CD4-positive, alpha-beta T cell (primary cell): ENCODE measurements around the gene HES3. TPM values are rescaled to one million over a fixed set of nuclear protein-coding genes. Genes with fewer than 3 reads are reported as not detected.

Source experiments
- ATAC-seq: fragments of 200-7000 bp; cut with Tn5 transposase; one replicate; pipeline ENCODE4 v1.10.0; 2022; ENCODE audit warnings: mild to moderate bottlenecking; ENCODE audit not compliant: poor library complexity
- CTCF ChIA-PET: fragments of 350-600 bp; sonication (Branson Sonifier 250); formaldehyde crosslinking; loops from one replicate; lab custom pipeline; 2021; ENCODE audit warnings: antibody characterized with exemption, inconsistent platforms; lab: Charles Lee
- POLR2A ChIA-PET: fragments of 350-600 bp; sonication (Branson Sonifier 250); formaldehyde crosslinking; loops from one replicate; lab custom pipeline; 2021; ENCODE audit warnings: antibody characterized with exemption, inconsistent platforms; lab: Charles Lee
- DNase-seq, 14 experiments: peaks; one replicate each; pipeline ENCODE4 v3.0.0-alpha.2; 2013 to 2020; ENCODE audit warnings: mixed read lengths in 2 of 14
- H3K27ac ChIP-seq, 2 donors: one replicate each; pipeline versions ENCODE4 v1.5.1 to v1.7.0; 2013; ENCODE audit warnings: low read length in 2 of 2, low read depth in 1 of 2, mild to moderate bottlenecking in 1 of 2
- H3K27me3 ChIP-seq, 2 experiments: 1 replicate in 1 of 2; 2 replicates in 1 of 2; pipeline versions ENCODE4 v1.6.1 to v1.7.0; 2013; ENCODE audit warnings: low read length in 2 of 2, control low read depth in 1 of 2, mild to moderate bottlenecking in 1 of 2, moderate library complexity in 1 of 2; ENCODE audit not compliant: insufficient read depth in 2 of 2, control insufficient read depth in 1 of 2
- H3K36me3 ChIP-seq: one replicate; pipeline ENCODE4 v1.6.1; 2013; ENCODE audit warnings: low read length, control low read depth; ENCODE audit not compliant: insufficient read depth
- H3K4me1 ChIP-seq: one replicate; pipeline ENCODE4 v1.6.1; 2013; ENCODE audit warnings: low read length, control low read depth; ENCODE audit not compliant: insufficient read depth
- H3K4me3 ChIP-seq: one replicate; pipeline ENCODE4 v1.5.1; 2013; ENCODE audit warnings: mild to moderate bottlenecking, low read length, moderate library complexity
- H3K9me3 ChIP-seq, 2 experiments: 1 replicate in 1 of 2; 2 replicates in 1 of 2; pipeline versions ENCODE4 v1.6.1 to v1.7.0; 2013; ENCODE audit warnings: low read length in 2 of 2, mild to moderate bottlenecking in 2 of 2, control low read depth in 1 of 2, moderate library complexity in 1 of 2; ENCODE audit not compliant: control insufficient read depth in 1 of 2, insufficient read depth in 1 of 2
- H3K27ac Mint-ChIP-seq: one replicate; pipeline ENCODE4 v1.8.0; 2020; ENCODE audit warnings: mixed read lengths
- H3K27me3 Mint-ChIP-seq: one replicate; pipeline ENCODE4 v1.8.0; 2021; ENCODE audit warnings: mixed read lengths
- H3K36me3 Mint-ChIP-seq: one replicate; pipeline ENCODE4 v1.8.0; 2021; ENCODE audit warnings: low read depth, mixed read lengths
- H3K4me1 Mint-ChIP-seq: one replicate; pipeline ENCODE4 v1.8.0; 2021; ENCODE audit warnings: low read depth, mixed read lengths
- H3K4me3 Mint-ChIP-seq: one replicate; pipeline ENCODE4 v1.8.0; 2020; ENCODE audit warnings: mild to moderate bottlenecking, mixed read lengths
- H3K9me3 Mint-ChIP-seq: one replicate; pipeline ENCODE4 v1.8.0; 2020; ENCODE audit warnings: mixed read lengths
- intact Hi-C, 2 experiments: fragments of 100-400 bp; cut with DNase I in 1 of 2; cut with micrococcal nuclease in 1 of 2; formaldehyde crosslinking; loops; one replicate each; pipeline versions ENCODE4 v1.15.1 to v1.9.0; 2023 to 2025; cut with DNase I, micrococcal nuclease
- total RNA-seq, 174 experiments: library from RNA in 2 of 174; stranded (reverse) in 2 of 174; gene quantifications; one replicate each; pipeline ENCODE4 v1.2.3 and lab custom pipeline; 2021 to 2026
- TF ChIP-seq, protein P1 (sequence below): fragments of 200-600 bp; IDR thresholded peaks from one replicate; pipeline ENCODE4 v1.8.0; 2022; ENCODE audit warnings: antibody characterized with exemption, mild to moderate bottlenecking

Gene HES3
- total RNA-seq, 2 experiments from 2014 or later = not detected

- ATAC-seq = no peak
- Mint-ChIP-seq H3K9me3 (no peaks in the 10 kb centered on the region), H3K4me1 (no peaks in the 10 kb centered on the region), H3K27ac (no peak overlapping the region), H3K27me3 (no peaks in the 10 kb centered on the region), H3K4me3 (no peak overlapping the region), H3K36me3 (peaks cover 48% of the 10 kb centered on the region)
- H3K27me3 ChIP-seq = no peaks in the 10 kb centered on the region
- no peaks in the 10 kb centered on the region for H3K4me1 ChIP-seq
- TF ChIP-seq, protein P1, sequence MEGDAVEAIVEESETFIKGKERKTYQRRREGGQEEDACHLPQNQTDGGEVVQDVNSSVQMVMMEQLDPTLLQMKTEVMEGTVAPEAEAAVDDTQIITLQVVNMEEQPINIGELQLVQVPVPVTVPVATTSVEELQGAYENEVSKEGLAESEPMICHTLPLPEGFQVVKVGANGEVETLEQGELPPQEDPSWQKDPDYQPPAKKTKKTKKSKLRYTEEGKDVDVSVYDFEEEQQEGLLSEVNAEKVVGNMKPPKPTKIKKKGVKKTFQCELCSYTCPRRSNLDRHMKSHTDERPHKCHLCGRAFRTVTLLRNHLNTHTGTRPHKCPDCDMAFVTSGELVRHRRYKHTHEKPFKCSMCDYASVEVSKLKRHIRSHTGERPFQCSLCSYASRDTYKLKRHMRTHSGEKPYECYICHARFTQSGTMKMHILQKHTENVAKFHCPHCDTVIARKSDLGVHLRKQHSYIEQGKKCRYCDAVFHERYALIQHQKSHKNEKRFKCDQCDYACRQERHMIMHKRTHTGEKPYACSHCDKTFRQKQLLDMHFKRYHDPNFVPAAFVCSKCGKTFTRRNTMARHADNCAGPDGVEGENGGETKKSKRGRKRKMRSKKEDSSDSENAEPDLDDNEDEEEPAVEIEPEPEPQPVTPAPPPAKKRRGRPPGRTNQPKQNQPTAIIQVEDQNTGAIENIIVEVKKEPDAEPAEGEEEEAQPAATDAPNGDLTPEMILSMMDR = no peak
- no peak for DNase-seq
- intact Hi-C loops = no loop called here
- H3K4me3 ChIP-seq = no peak overlapping the region
- POLR2A ChIA-PET = no interaction called here
- H3K27ac ChIP-seq = no peak overlapping the region
- no peaks in the 10 kb centered on the region for H3K9me3 ChIP-seq
- CTCF ChIA-PET = interaction anchor here (0.6 kb wide), 1 partner anchor 962 kb away, joined by 3 read pairs; no protein-coding TSS in a partner anchor
- peaks cover 57% of the 10 kb centered on the region for H3K36me3 ChIP-seq
These were observed 20.4 kb upstream of the HES3 start for GRCh38 chr1:6223617-6224016.

DNA sequence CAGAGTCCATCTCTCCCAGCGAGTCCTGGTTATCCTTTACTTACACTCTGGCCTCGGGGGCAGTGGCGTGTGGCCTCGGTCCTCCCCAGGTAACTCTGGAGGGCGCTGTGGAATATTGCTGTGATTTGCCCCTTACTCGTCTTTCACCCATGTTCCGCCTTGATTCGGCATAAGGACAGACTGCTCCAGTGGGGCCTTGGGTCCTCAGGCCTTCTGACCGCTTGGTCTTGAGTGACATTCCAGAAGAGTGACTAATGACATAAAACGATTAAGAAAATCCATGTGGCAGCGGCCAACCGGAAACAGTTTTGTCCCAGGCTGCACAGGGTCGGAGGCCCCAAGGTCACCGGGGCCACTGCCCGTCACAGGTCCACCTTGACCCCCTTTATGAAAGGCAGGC lies 19.3 kb upstream of the HES3 start:
- no peak overlapping the region for H3K27ac Mint-ChIP-seq

DNA sequence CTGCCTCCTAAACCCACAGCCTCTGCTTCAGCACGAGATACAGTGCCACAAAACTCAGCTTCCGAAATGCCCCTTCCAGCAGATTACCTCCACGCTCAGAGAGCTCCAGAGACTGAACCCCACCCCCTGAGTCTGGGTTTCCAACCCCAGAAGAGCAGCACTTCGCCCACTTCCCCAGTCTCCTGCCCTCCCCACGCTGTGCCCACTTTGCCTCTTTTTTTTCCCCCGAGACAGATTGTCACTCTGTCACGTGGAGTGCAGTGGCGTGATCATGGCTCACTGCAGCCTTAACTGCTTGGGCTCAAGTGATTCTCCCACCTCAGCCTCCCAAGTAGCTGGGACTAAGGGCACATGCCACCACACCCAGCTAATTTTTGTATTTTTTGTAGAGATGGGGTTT lies 18.3 kb upstream of the HES3 start:
- no peaks in the 10 kb centered on the region for H3K9me3 ChIP-seq
- no peaks in the 10 kb centered on the region for H3K4me1 ChIP-seq
- Mint-ChIP-seq H3K4me3 (no peak overlapping the region), H3K27ac (no peak overlapping the region), H3K9me3 (no peaks in the 10 kb centered on the region), H3K36me3 (peaks cover 48% of the 10 kb centered on the region), H3K4me1 (no peaks in the 10 kb centered on the region), H3K27me3 (no peaks in the 10 kb centered on the region)
- ATAC-seq = no peak
- CTCF ChIA-PET = no interaction called here
- no peak overlapping the region for H3K4me3 ChIP-seq
- TF ChIP-seq, protein P1 = no peak
- no peak overlapping the region for H3K27ac ChIP-seq
- intact Hi-C loops = no loop called here
- no peaks in the 10 kb centered on the region for H3K27me3 ChIP-seq
- H3K36me3 ChIP-seq = peaks cover 68% of the 10 kb centered on the region
- no peak for DNase-seq
- POLR2A ChIA-PET = no interaction called here

More for the DNA sequence above, 19.3 kb upstream of the HES3 start:
- Mint-ChIP-seq H3K36me3 (peaks cover 48% of the 10 kb centered on the region), H3K27me3 (no peaks in the 10 kb centered on the region), H3K4me3 (no peak overlapping the region), H3K4me1 (no peaks in the 10 kb centered on the region), H3K9me3 (no peaks in the 10 kb centered on the region)
- Histone ChIP-seq H3K4me1 (no peaks in the 10 kb centered on the region), H3K27me3 (no peaks in the 10 kb centered on the region), H3K36me3 (peaks cover 64% of the 10 kb centered on the region), H3K9me3 (no peaks in the 10 kb centered on the region), H3K27ac (no peak overlapping the region), H3K4me3 (no peak overlapping the region)
- ATAC-seq = no peak
- TF ChIP-seq, protein P1 = no peak
- no peak for DNase-seq
- ChIA-PET POLR2A (no interaction called here), CTCF (no interaction called here)
- intact Hi-C loops = no loop called here
